Erythroblast (primary cell): Measurements from ENCODE around the gene PTGIS.
A peak's percentile ranks its signal among the peaks of the same experiment; 100 is the strongest.
"Not testable (repeated sequence)": the region's sequence is repeated elsewhere in the genome, so short reads cannot be mapped to it uniquely, and the experiment has no call there.

Experiments used
- DNase-seq, 2 experiments: peaks; one replicate each; lab custom pipeline; 2025; lab: John Stamatoyannopoulos, UW
- GATA1 ChIP-seq: IDR thresholded peaks from 2 replicates; pipeline ENCODE4 v1.6.1; 2011; ENCODE audit warnings: low read depth, mild to moderate bottlenecking, control low read depth, low read length, moderate library complexity
- POLR2A ChIP-seq: IDR thresholded peaks from 2 replicates; pipeline ENCODE4 v1.6.1; 2011; ENCODE audit warnings: mild to moderate bottlenecking, low read length

PTGIS gene

DNA sequence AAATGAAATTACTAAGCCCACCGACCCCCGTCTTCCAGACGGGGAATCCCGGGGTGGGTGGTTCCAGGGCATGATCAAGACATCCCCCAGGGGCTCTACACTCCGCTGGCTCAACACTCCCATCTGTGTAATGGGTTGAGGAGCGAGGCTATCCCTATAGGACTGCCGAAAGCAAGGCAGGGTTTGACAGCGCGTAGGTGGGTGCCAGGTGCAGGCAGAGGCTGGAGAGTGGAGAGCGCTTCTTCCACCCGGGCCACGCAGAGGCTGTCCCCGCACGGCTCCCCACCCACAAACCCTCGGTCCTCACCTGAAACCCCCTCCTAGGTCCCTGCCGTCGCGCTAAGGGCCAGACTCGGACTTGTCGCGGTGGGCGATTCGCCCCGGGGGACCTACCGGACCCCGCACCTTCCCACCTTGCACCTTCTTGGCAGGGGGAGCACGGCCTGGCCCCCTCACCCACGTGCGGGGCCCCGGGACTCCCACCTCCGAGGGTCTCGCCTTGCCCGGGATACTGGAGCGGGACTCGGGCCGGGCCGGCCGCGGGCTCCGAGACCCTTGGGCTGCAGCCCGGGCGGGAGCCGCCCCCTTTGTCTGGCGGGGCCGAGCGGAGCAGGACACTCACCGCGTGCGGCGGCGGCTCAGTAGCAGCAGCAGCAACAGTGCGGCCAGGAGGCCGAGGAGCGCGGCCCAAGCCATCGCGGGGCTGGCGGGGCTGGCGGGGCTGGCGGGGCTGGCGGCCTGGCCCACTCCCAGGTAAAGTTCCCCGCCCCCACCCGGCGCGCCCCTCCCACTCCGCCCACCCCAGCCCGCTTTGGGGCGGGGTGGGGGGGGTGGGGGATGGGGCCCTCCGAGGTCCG, at the start of gene PTGIS:
Gene PTGIS (minus strand): TSS at position 717 of the 857 bp plus-strand sequence. CDS start 21 bp downstream, at position 696.
- no peak for TF ChIP-seq POLR2A
- TF ChIP-seq GATA1, result no peak
- no peak for DNase-seq

DNA sequence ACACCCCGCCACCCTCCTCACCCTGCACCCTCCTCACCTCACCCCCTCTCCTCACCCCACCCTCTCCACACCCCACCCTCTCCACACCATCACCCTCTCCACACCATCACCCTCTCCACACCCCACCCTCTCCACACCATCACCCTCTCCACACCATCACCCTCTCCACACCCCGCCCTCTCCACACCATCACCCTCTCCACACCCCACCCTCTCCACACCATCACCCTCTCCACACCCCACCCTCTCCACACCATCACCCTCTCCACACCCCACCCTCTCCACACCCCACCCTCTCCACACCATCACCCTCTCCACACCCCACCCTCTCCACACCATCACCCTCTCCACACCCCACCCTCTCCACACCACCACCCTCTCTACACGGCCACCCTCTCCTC, 49.5 kb upstream of the PTGIS start:
- DNase-seq, result not testable (repeated sequence)

DNA sequence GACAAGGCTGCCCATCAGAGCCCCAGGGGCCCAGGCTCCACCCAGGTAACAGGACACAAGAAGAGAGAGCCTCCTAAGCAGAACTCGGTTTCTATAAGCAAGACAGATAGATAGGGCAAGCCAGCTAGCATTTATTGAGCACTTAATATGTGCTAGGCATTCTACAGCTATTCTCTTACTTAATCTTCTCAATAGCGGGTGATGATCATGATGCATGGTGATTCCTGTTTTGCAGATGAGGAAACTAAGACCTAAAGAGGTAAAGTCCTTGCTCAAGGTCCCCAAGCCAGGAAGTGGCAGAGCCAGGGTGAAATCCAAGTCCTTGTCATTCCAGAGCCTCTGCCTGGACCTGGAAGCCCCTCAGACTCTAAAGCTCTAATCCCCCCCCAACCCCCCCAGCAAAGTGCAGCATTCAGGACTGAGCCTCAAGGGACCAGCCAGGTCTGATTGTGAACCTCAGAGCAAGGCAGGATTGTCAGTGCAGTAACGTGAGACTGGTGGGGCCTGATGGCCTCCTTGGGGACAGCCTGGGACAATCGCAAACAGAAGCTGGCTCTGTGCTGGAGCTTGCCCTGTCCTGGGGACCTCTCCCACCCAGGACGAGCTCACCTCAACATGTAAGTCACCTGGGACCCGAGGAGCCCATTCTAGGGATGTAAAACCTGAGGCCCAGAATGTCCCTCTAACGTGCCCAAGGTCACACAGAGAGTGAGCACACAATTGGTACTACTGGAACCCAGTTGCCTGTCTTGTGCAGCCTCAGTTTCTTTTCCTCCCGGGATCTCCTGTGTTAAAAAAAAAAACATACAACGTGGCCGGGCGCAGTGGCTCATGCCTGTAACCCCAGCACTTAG, 48.4 kb upstream of the PTGIS start:
- TF ChIP-seq GATA1 (no peak), POLR2A (no peak)
- no peak for DNase-seq

DNA sequence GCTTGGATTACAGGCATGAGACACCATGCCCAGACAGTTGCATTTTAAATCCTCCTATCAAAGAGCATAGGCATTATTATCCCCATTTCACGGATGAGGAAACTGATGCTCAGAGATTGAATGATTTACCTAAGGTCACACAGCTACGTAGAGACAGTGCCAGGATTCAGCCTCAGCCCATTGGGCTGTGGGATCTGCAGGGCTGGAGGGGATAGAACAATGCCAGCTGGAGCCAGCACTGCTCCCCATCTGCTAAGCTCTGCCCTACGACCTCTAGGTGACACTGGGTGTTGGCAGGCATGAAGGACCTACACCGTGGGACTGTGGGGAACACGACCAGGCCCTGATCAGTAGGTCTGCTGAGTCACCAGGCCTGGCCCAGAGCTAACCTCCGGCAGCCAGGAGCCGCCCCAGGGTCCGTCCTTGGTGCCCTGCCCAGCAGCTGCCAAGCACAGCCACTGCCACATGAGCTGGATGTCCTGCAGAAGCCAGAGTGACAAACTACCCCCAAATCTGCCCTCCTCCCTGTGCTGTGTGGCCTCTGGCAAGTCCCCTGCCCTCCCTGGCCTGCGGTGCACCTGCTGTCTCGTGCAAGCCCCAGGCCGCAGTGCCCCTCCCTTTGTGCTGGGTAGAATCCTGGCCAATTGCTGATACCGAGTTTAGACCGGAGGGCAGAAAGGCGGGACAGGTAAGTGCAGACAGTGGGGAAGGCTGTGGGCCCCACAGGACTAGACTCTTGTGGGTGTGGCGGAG, 47.6 kb upstream of the PTGIS start:
- peak; percentile 65 to 69 for DNase-seq
- TF ChIP-seq POLR2A, result no peak
- TF ChIP-seq GATA1, result no peak

DNA sequence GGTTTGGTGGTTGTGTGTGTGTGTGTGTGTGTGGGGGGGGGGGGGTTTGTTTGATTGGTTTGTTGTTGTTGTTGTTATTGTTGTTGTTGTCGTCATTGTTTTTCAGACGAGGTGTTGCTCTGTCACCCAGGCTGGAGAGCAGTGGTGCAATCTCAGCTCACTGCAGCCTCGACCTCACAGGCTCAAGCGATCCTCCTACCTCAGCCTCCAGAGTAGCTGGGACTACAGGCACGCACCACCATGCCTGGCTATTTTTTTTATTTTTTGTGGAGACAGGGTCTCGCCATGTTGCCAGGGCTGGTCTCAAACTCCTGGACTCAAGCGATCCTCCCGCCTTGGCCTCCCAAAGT, 47.1 kb upstream of the PTGIS start:
- not testable (repeated sequence) for DNase-seq

DNA sequence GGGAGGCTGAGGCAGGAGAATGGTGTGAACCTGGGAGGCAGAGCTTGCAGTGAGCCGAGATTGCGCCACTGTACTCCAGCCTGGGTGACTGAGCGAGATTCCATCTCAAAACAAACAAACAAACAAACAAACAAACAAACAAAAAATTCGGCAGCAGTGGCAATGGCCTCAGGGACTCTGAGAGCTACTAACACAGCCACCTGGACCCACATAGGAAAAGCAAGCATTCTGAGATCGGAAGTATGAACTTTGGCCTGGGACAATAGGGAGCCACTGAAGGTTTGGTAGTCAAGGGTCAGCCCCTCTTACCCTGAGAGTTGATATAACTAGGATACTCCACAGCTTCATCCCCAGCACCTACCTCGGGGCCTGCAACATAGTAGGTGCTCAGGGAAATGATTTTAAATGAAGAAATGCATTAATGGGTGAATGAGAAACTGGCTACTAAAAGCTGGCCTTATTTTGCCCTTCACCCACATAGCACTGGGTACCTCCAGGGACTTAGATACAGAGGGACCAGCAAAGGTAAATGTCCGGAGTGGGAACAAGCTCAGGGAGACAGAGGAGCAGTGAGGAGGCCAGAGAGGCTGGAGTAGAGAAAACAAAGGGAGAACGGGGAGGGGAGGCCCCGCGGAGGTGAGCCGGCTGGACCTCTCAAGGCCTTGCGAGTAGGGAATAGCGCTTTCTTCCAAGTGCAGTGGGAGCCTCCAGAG, 46.6 kb upstream of the PTGIS start:
- DNase-seq, result no peak

DNA sequence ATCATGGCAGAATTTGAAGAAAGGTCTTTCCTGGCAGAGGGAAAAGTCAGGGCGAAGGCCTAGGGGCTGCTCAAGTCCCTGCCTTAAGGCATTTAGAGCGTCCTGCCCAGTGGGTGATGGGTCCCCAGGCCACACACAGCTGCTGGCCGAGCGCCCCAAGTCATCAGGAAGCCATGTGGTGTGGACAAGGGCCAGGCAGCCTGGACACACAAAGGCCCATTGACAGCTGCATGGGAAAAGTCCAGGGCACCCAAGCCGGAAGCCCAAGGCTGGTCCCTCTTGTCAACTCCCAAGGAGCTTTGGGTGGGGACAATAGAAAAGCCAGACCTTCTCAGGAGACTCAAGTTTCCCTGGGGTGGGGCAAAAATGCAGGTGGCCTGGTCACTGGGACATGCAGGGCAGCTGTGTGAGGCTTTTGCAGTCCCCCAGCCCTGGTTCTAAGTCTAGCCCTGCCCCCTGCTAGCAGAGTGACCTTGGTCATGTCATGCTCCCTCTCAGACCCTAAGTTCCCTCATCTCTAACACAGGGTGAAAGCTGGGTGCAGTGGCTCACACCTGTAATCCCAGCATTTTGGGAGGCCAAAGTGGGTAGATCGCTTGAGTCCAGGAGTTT, 44.3 kb upstream of the PTGIS start:
- TF ChIP-seq GATA1 (no peak), POLR2A (no peak)
- no peak for DNase-seq

More for the DNA sequence above, 46.6 kb upstream of the PTGIS start:
- TF ChIP-seq POLR2A, result no peak
- no peak for TF ChIP-seq GATA1

DNA sequence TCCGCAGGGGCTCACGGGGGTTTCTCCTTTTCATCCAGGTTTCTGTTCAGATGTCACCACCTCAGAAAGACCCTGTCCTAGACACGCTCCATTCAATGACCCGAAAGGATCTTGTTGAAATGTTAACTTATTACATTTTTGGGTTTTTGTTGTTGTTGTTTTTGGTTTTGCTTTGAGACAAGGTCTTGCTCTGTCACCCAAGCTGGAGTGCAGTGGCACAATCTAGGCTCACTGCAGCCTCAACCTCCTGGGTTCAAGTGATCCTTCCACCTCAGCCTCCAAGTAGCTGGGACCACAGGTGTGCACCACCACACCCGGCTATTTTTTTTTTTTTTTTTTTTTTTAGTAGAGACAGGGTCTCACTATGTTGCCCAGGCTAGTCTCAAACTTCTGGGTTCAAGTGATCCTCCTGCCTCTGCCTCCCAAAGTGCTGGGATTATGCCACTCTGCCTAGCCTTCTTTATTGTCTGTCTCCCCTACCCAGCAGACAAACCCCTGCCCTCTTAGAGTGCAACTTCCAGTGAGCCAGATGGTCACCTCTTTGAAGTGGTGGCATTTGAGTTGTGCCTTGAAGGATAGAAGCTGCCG, 43.7 kb upstream of the PTGIS start:
- DNase-seq, result not testable (repeated sequence)

DNA sequence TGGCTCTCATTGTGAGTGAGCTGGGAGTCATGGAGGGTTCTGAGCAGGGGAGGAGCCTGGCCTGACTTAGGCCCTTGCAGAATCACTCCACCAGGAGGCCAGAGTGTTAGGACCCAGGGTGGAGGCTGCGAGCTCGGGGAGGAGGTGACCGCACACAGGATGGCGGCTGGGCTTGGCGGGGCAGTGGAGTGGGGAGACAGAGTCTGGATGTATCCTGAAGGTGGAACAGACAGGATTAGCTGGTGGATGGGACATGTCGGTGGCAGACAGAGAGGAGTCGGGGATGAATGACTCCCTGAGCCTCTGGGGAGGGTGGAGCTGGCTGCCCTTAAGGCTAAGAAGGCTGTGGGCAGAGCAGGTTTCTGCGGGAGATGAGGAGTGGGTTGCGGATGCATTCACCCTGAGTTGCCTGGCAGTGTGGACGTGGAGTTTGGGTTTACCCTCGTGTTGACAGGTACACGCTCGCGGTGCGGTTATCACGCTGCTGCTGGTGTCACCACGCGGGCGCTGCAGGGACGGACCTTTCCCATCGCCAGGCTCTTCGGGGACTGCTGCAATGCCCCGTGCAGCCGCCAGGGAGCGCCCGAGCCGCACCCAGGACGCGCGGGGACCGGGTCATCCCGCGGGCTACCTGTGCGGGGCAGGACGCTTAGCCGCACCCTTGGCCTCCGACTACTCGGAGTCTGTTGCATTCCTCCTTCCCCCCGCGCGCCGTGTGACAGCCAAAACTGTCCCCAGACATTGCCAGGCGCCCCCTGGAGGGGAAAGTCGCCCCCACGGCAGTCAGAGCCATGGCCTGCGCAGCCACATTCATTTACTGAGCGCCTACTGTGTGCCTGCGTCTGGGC, 43.0 kb upstream of the PTGIS start:
- TF ChIP-seq POLR2A, result no peak
- no peak for TF ChIP-seq GATA1
- DNase-seq, result peak; percentile 83 to 89

DNA sequence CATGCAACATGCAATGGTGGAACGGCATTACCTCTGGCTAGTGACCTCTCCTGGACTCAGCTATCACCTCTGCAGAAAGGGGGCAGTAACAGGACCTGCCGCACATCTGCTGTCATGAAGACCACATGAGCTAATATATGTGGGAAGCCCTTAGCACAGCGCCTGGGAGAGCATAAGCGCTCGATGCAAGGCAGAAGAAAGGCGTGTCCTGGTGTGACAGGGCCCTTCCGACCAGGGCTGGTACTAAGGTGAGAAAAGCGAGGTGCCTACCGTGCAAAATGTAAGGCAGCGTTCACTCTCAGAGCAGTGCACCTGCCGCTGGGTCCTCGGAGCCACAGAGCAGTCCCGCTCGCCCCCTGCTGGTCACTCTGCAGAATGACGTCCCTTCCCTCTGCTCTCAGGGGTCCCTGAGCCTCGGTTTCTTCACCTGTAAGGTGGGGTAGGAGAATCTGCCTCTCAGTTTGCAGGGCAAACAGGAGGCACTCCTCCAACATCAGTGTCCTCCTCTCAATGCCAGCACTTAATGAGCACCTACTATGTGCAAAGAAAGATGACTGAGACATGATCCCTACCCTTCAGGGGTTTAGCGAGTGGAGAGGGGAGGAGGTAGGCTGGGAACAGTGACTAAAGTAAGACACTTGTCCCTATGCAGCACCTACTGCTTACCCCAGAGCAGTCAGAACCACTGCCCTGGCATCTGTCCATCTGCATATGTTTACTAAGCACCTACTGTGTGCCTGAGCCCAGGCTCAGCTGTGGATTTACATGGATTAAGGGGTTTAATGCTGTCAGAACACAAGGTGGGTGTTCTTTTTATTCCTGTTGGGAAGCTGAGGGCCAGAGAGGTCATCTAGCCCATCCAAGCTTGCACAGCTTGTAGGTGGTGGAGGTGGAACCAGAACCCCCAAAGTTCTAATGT, 41.1 kb upstream of the PTGIS start:
- TF ChIP-seq GATA1 (no peak), POLR2A (no peak)
- peak; percentile 61 to 77 for DNase-seq

DNA sequence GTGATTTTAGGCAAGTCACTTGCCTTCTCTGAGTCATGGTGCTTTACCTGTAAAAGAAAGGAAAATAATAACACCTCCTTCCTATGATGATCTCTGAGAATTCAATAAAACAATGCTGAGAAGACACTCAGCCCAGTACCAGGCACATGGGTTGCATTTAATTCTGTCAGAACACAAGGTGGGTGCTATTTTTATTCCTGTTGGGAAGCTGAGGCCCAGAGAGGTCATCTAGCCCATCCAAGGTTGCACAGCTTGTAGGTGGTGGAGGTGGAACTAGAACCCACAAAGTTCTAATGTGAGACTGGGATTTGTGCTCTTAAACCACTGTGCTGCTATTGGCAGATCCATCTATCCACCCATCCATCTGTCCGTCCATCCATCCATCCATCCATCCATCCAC, 39.6 kb upstream of the PTGIS start:
- no peak for DNase-seq
- TF ChIP-seq POLR2A (no peak), GATA1 (no peak)
